H1 (cell line): ENCODE measurements around the gene GSTM2. TPM values are rescaled to one million over a fixed set of nuclear protein-coding genes. Genes with fewer than 3 reads are reported as not detected.

Experiments
- CTCF ChIA-PET: fragments of 300-600 bp; sonication (Branson Sonifier 250); formaldehyde crosslinking; loops from one replicate; lab custom pipeline; 2021; ENCODE audit not compliant: partially characterized antibody; lab: Charles Lee
- POLR2A ChIA-PET: fragments of 300-600 bp; sonication (Branson Sonifier 250); formaldehyde crosslinking; loops from one replicate; lab custom pipeline; 2021; ENCODE audit warnings: inconsistent platforms; ENCODE audit not compliant: partially characterized antibody; lab: Charles Lee
- DNase-seq, 2 experiments: peaks; one replicate each; pipeline versions ENCODE4 v3.0.0 to v3.0.0-alpha.2; 2010 to 2022; ENCODE audit warnings: low spot score in 2 of 2, low read depth in 1 of 2, mixed read lengths in 1 of 2
- FAIRE-seq: peaks from 2 replicates; lab custom pipeline; 2011; peaks lifted over from hg19 to GRCh38; lab: Jason Lieb, UNC
- H2AFZ ChIP-seq: 2 replicates; pipeline ENCODE4 v1.8.1; 2012; ENCODE audit warnings: low read length, inconsistent platforms
- H2AK5ac ChIP-seq: 2 replicates; pipeline ENCODE4 v1.6.1; 2013; ENCODE audit warnings: low read depth, low read length
- H2BK120ac ChIP-seq: replicated peaks from 2 replicates; pipeline ENCODE3; 2013; ENCODE audit warnings: low read depth, low read length, inconsistent platforms
- H2BK12ac ChIP-seq: 2 replicates; pipeline ENCODE4 v1.6.1; 2013; ENCODE audit warnings: low read depth, low read length
- H2BK15ac ChIP-seq: 2 replicates; pipeline ENCODE4 v1.6.1; 2013; ENCODE audit warnings: low read length
- H2BK20ac ChIP-seq: 2 replicates; pipeline ENCODE4 v1.6.1; 2013; ENCODE audit warnings: low read length
- H2BK5ac ChIP-seq: 2 replicates; pipeline ENCODE4 v1.6.1; 2013; ENCODE audit warnings: low read depth, low read length
- H3K14ac ChIP-seq: 2 replicates; pipeline ENCODE4 v1.6.1; 2013; ENCODE audit warnings: inconsistent platforms; ENCODE audit not compliant: insufficient read length
- H3K18ac ChIP-seq: 2 replicates; pipeline ENCODE4 v1.6.1; 2013; ENCODE audit warnings: low read length; ENCODE audit errors: extremely low read depth
- H3K23ac ChIP-seq: 2 replicates; pipeline ENCODE4 v1.6.1; 2013; ENCODE audit warnings: inconsistent platforms; ENCODE audit not compliant: insufficient read length
- H3K23me2 ChIP-seq: 2 replicates; pipeline ENCODE4 v1.6.1; 2013; ENCODE audit warnings: low read depth, low read length
- H3K27ac ChIP-seq: 2 replicates; pipeline ENCODE4 v1.6.1; 2011; ENCODE audit warnings: low read depth, low read length, inconsistent platforms
- H3K27me3 ChIP-seq, 4 experiments: replicated peaks in 1 of 4; 1 replicate in 1 of 4; 2 replicates in 3 of 4; pipeline versions ENCODE4 v1.6.1 to v1.8.1; 2011 to 2013; ENCODE audit warnings: low read length in 3 of 4, mild to moderate bottlenecking in 3 of 4, inconsistent platforms in 2 of 4, mixed read lengths in 2 of 4, moderate library complexity in 1 of 4; ENCODE audit not compliant: control insufficient read depth in 3 of 4, insufficient read depth in 3 of 4; ENCODE audit errors: extremely low read depth in 1 of 4
- H3K36me3 ChIP-seq, 4 experiments: 2 replicates each; pipeline versions ENCODE4 v1.6.1 to v1.8.1; 2011 to 2013; ENCODE audit warnings: mild to moderate bottlenecking in 4 of 4, low read length in 3 of 4, moderate library complexity in 2 of 4, control low read depth in 1 of 4, inconsistent platforms in 1 of 4; ENCODE audit not compliant: insufficient read depth in 4 of 4, control insufficient read depth in 2 of 4
- H3K4ac ChIP-seq: replicated peaks from 2 replicates; pipeline ENCODE3; 2013; ENCODE audit warnings: low read length, low read depth, mixed read lengths, inconsistent platforms; ENCODE audit not compliant: insufficient read length
- H3K4me1 ChIP-seq, 4 experiments: replicated peaks in 1 of 4; 1 replicate in 1 of 4; 2 replicates in 3 of 4; pipeline versions ENCODE4 v1.6.1 to v1.8.1; 2011 to 2013; ENCODE audit warnings: low read length in 3 of 4, inconsistent platforms in 2 of 4, mixed read lengths in 1 of 4; ENCODE audit not compliant: insufficient read depth in 4 of 4, control insufficient read depth in 3 of 4
- H3K4me2 ChIP-seq, 2 experiments: 2 replicates each; pipeline versions ENCODE4 v1.6.1 to v1.8.1; 2011 to 2013; ENCODE audit warnings: low read depth in 2 of 2, low read length in 2 of 2, control low read depth in 1 of 2, inconsistent platforms in 1 of 2, mild to moderate bottlenecking in 1 of 2; ENCODE audit not compliant: insufficient read depth in 1 of 2
- H3K4me3 ChIP-seq, 4 experiments: fragments of 200-600, 300-600 bp in 1 of 4; sonication (generic), shearing (Covaris generic), sonication (Bioruptor Twin) in 1 of 4; 2 replicates each; pipeline versions ENCODE4 v1.5.1 to v1.8.1; 2011 to 2016; ENCODE audit warnings: low read length in 4 of 4, low read depth in 3 of 4, control low read depth in 2 of 4, inconsistent platforms in 2 of 4, mild to moderate bottlenecking in 2 of 4, mixed read lengths in 1 of 4, moderate library complexity in 1 of 4; ENCODE audit not compliant: insufficient read depth in 2 of 4; ENCODE audit errors: extremely low read depth in 1 of 4
- H3K56ac ChIP-seq: replicated peaks from 2 replicates; pipeline ENCODE3; 2013; ENCODE audit warnings: low read depth, mild to moderate bottlenecking, mixed read lengths, low read length, inconsistent platforms; ENCODE audit not compliant: insufficient read length
- H3K79me1 ChIP-seq: 2 replicates; pipeline ENCODE4 v1.6.1; 2013; ENCODE audit warnings: low read depth, low read length, control low read depth
- H3K79me2 ChIP-seq, 2 experiments: 2 replicates each; pipeline versions ENCODE4 v1.6.1 to v1.8.1; 2012 to 2013; ENCODE audit warnings: low read length in 2 of 2, mild to moderate bottlenecking in 2 of 2, inconsistent platforms in 1 of 2; ENCODE audit not compliant: insufficient read depth in 2 of 2, control insufficient read depth in 1 of 2
- H3K9ac ChIP-seq, 4 experiments: replicated peaks in 1 of 4; 1 replicate in 1 of 4; 2 replicates in 3 of 4; pipeline versions ENCODE4 v1.6.1 to v1.8.1; 2011 to 2013; ENCODE audit warnings: low read depth in 3 of 4, low read length in 3 of 4, control low read depth in 2 of 4, mild to moderate bottlenecking in 2 of 4, moderate library complexity in 2 of 4, inconsistent platforms in 1 of 4; ENCODE audit errors: extremely low read depth in 1 of 4
- H3K9me3 ChIP-seq, 2 experiments: 2 replicates each; pipeline versions ENCODE4 v1.6.1 to v1.8.1; 2012 to 2013; ENCODE audit warnings: mild to moderate bottlenecking in 2 of 2, moderate library complexity in 2 of 2, control low read depth in 1 of 2, inconsistent platforms in 1 of 2, low read depth in 1 of 2, low read length in 1 of 2, mixed read lengths in 1 of 2; ENCODE audit not compliant: insufficient read depth in 2 of 2
- H4K20me1 ChIP-seq, 2 experiments: replicated peaks in 1 of 2; 2 replicates each; pipeline versions ENCODE3 to v1.8.1; 2011 to 2013; ENCODE audit warnings: inconsistent platforms in 2 of 2, low read length in 2 of 2, mild to moderate bottlenecking in 1 of 2; ENCODE audit not compliant: insufficient read depth in 2 of 2, control insufficient read depth in 1 of 2
- H4K5ac ChIP-seq: 2 replicates; pipeline ENCODE4 v1.6.1; 2013; ENCODE audit warnings: low read length, low read depth, mixed read lengths, inconsistent platforms; ENCODE audit not compliant: insufficient read length
- H4K8ac ChIP-seq: 2 replicates; pipeline ENCODE4 v1.8.0; 2013; ENCODE audit warnings: mild to moderate bottlenecking, moderate library complexity, low read length, inconsistent platforms; ENCODE audit not compliant: insufficient read depth; ENCODE audit errors: extremely low read depth
- H4K91ac ChIP-seq: replicated peaks from 2 replicates; pipeline ENCODE3; 2013; ENCODE audit warnings: low read length, mixed read lengths, inconsistent platforms; ENCODE audit not compliant: insufficient read length
- CBX8 ChIP-seq: fragments of 300-800, 300-1000 bp; sonication (generic); IDR thresholded peaks from 2 replicates; pipeline ENCODE4 v1.7.1; 2016; ENCODE audit warnings: low read depth, low read length, borderline replicate concordance
- CHD1 ChIP-seq: IDR thresholded peaks from 2 replicates; pipeline ENCODE4 v1.6.1; 2012; ENCODE audit warnings: low read depth, low read length, improper control_type of control experiment
- CREB1 ChIP-seq: IDR thresholded peaks from 2 replicates; pipeline ENCODE4 v1.6.1; 2012; ENCODE audit warnings: inconsistent platforms
- KDM4A ChIP-seq: IDR thresholded peaks from one replicate; pipeline ENCODE4 v1.7.1; 2012; ENCODE audit warnings: low read depth, mild to moderate bottlenecking, moderate library complexity, low read length, inconsistent platforms; ENCODE audit not compliant: severe bottlenecking
- RXRA ChIP-seq: IDR thresholded peaks from 2 replicates; pipeline ENCODE4 v1.6.1; 2011; ENCODE audit warnings: low read depth, mild to moderate bottlenecking, low read length, moderate library complexity; ENCODE audit not compliant: insufficient read depth
- SAP30 ChIP-seq: fragments of 300-600 bp; sonication (generic); IDR thresholded peaks from 2 replicates; pipeline ENCODE4 v1.7.1; 2012; ENCODE audit warnings: low read length, moderate library complexity, mild to moderate bottlenecking, inconsistent platforms; ENCODE audit not compliant: insufficient read depth, insufficient replicate concordance
- SIRT6 ChIP-seq: IDR thresholded peaks from one replicate; pipeline ENCODE4 v1.7.1; 2012; ENCODE audit warnings: low read length, inconsistent platforms
- TBP ChIP-seq: IDR thresholded peaks from 2 replicates; pipeline ENCODE4 v1.6.1; 2011; ENCODE audit warnings: low read depth, low read length, improper control_type of control experiment
- YY1 ChIP-seq: IDR thresholded peaks from 2 replicates; pipeline ENCODE4 v1.6.1; 2011; ENCODE audit warnings: low read depth, mild to moderate bottlenecking, low read length
- WGBS, 2 experiments: shearing (Covaris generic) in 1 of 2; methylation state at CpG; one replicate each; pipeline versions ENCODE4 v1.1.6 to v1.1.7; 2013 to 2015; ENCODE audit warnings: low lambda C conversion rate in 2 of 2, mixed read lengths in 2 of 2, inconsistent platforms in 1 of 2, low coverage in 1 of 2, missing lambda C conversion rate in 1 of 2; ENCODE audit not compliant: insufficient replicate concordance in 2 of 2, insufficient coverage in 1 of 2, insufficient read length in 1 of 2; ENCODE audit errors: extremely low coverage in 1 of 2, missing lambda C conversion rate in 1 of 2; 5-methylcytosine and 5-hydroxymethylcytosine counted together
- polyA plus RNA-seq, 7 experiments: library from polyadenylated mRNA; depleted of rRNA in 3 of 7; stranded (reverse) in 5 of 7; unstranded in 2 of 7; fragments of >200 nt in 5 of 7; fragments of 200-250 nt in 2 of 7; gene quantifications; 1 replicate in 5 of 7; 2 replicates in 1 of 7; 4 replicates in 1 of 7; pipeline versions ENCODE4 v1.2.1 to v1.2.3, GENCODE V29; 2011 to 2013; ENCODE audit warnings: missing spikeins in 2 of 7, mixed read lengths in 2 of 7
- total RNA-seq: library from RNA; stranded (reverse); fragmentation: NEBNext Ultra II Directional; extraction: Animal tissue kit (Norgen Biotek cat#: 25700); gene quantifications from 2 replicates; pipeline ENCODE4 v1.2.1, GENCODE V29; 2021

The GSTM2 gene
- total and polyA plus RNA-seq, 2 of the 8 experiments (the other 6 are each of a cell fraction or from before 2014, with no cell fraction given), result 9.6 to 23.1 TPM

DNA sequence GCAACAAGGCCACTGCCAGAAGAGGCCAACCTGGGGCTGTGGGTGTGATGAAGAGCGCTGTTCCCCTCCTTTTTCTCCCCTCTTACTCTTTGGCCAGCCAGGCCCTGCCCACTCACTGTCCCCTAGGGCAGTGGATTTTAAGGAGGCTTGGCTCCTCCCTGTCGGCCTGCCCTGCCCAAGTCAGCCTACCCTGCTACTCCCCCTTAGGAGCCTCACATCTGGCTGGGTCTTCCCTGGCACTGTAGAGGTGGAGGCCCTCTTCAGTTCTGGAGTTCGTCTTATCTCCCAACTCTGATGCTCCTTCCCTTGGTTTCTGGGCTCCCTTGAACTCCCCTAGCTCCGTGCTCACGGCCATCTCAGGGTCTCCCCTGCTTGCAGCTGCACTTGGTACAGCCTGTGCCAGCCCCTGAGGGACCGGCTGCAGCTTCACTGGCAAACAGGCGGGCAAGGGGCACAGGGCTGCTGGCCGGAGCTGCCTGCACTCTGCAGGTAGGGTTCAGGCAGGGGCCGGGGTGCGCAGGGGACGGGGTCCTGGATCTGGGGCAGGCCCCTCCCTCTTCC, 44.2 kb upstream of the GSTM2 start:
- CTCF ChIA-PET, result interaction anchor here (0.5 to 10.4 kb wide), 16 partner anchors 9 to 360 kb away, joined by 3 to 73 read pairs (median 4); partner anchors contain the start of gene AHCYL1
- Histone ChIP-seq H3K9ac (peak overlapping the region in 1 of 4 experiments; percentile 16; a peak in 2 of 7 replicates), H3K27ac (no peak overlapping the region; the same call in 1 of the 2 replicates)

More for the DNA sequence above, 44.2 kb upstream of the GSTM2 start:
- H4K91ac ChIP-seq, result no peak overlapping the region
- WGBS, 2 experiments, result 90% methylated on average over 8 of the region's 11 CpGs; no CpG with 5 or more reads in 1 of the 2 experiments
- no peak overlapping the region for H4K5ac ChIP-seq
- H3K23me2 ChIP-seq, result peaks cover 16% of the 10 kb centered on the region
- H2BK120ac ChIP-seq, result no peak overlapping the region
- H2BK12ac ChIP-seq, result 0 out of 2 replicates have a peak overlapping the region, but pooled peaks have one; percentile 19
- H2AFZ ChIP-seq, result no peak overlapping the region
- H3K23ac ChIP-seq, result no peak overlapping the region
- H2BK20ac ChIP-seq, result no peak overlapping the region
- no peak for TF ChIP-seq YY1
- TF ChIP-seq CHD1, result no peak
- TF ChIP-seq CREB1, result no peak
- TF ChIP-seq RXRA, result no peak
- TF ChIP-seq CBX8, result no peak
- no peak for TF ChIP-seq SIRT6
- TF ChIP-seq TBP, result no peak
- no peak for TF ChIP-seq SAP30
- no peak for TF ChIP-seq KDM4A
- H3K14ac ChIP-seq, result no peak overlapping the region
- H4K20me1 ChIP-seq, result peaks cover 5 to 30% of the 10 kb centered on the region in 2 experiments
- H3K9me3 ChIP-seq, result no peaks in the 10 kb centered on the region
- H3K56ac ChIP-seq, result no peak overlapping the region
- peak in 1 of 2 experiments; percentile 42 for DNase-seq
- peaks cover 4 to 17% (median 13%) of the 10 kb centered on the region in 4 experiments; a peak in 7 of 8 replicates for H3K36me3 ChIP-seq
- H3K79me1 ChIP-seq, result peaks cover 17% of the 10 kb centered on the region
- H2BK15ac ChIP-seq, result no peak overlapping the region
- no peaks in the 10 kb centered on the region for H3K27me3 ChIP-seq
- no peak overlapping the region for H3K4me2 ChIP-seq
- H3K4ac ChIP-seq, result no peak overlapping the region
- POLR2A ChIA-PET, result interaction anchor here (1.1 to 3.0 kb wide), 5 partner anchors 9 to 361 kb away, joined by 3 to 16 read pairs (median 5); partner anchors contain the start of genes AHCYL1 and GNAI3
- no peak overlapping the region for H4K8ac ChIP-seq
- H2BK5ac ChIP-seq, result no peak overlapping the region
- H3K79me2 ChIP-seq, result peaks cover 0 to 37% of the 10 kb centered on the region in 2 experiments; a peak in 2 of 4 replicates
- H3K4me3 ChIP-seq, result no peak overlapping the region
- no peak overlapping the region for H3K18ac ChIP-seq
- no peak overlapping the region for H2AK5ac ChIP-seq
- peaks cover 0 to 15% (median 9%) of the 10 kb centered on the region in 4 experiments; a peak in 6 of 7 replicates for H3K4me1 ChIP-seq
- FAIRE-seq, result no peak
